ENCODE data around the gene DDR1.
"Not testable (repeated sequence)": the region's sequence is repeated elsewhere in the genome, so short reads cannot be mapped to it uniquely, and the experiment has no call there.

The DDR1 gene

GRCh38 chr6:30889921-30890645 lies 5.8 kb downstream of the DDR1 start:
- in situ Hi-C loops (cut with HindIII; ENCODE audit: low pct_ligation_motif_present, low pct_unique_long_range_greater_than_20kb, low sequenced_read_pairs), result no loop called here
- no peak for DNase-seq

- DNase-seq, result no peak
- in situ Hi-C loops (cut with HindIII; ENCODE audit: low pct_ligation_motif_present, low pct_unique_long_range_greater_than_20kb, low sequenced_read_pairs), result no loop called here
Measured at GRCh38 chr6:30890646-30891449, 6.5 kb downstream of the DDR1 start.

- in situ Hi-C loops (cut with HindIII; ENCODE audit: low pct_ligation_motif_present, low pct_unique_long_range_greater_than_20kb, low sequenced_read_pairs), result no loop called here
- no peak for DNase-seq
Measured at GRCh38 chr6:30891450-30891723, 7.1 kb downstream of the DDR1 start.

- no peak for DNase-seq
- in situ Hi-C loops (cut with HindIII; ENCODE audit: low pct_ligation_motif_present, low pct_unique_long_range_greater_than_20kb, low sequenced_read_pairs), result no loop called here
Measured at GRCh38 chr6:30891816-30892538, 7.7 kb downstream of the DDR1 start.

- DNase-seq, result no peak
- in situ Hi-C loops (cut with HindIII; ENCODE audit: low pct_ligation_motif_present, low pct_unique_long_range_greater_than_20kb, low sequenced_read_pairs), result no loop called here
Measured at GRCh38 chr6:30893001-30893591, 8.8 kb downstream of the DDR1 start.

- in situ Hi-C loops (cut with HindIII; ENCODE audit: low pct_ligation_motif_present, low pct_unique_long_range_greater_than_20kb, low sequenced_read_pairs), result no loop called here
- no peak for DNase-seq
Measured at GRCh38 chr6:30893666-30894065, 9.3 kb downstream of the DDR1 start.

GRCh38 chr6:30894381-30894780 lies 10.1 kb downstream of the DDR1 start:
- no peak for DNase-seq
- in situ Hi-C loops (cut with HindIII; ENCODE audit: low pct_ligation_motif_present, low pct_unique_long_range_greater_than_20kb, low sequenced_read_pairs), result no loop called here

- in situ Hi-C loops (cut with HindIII; ENCODE audit: low pct_ligation_motif_present, low pct_unique_long_range_greater_than_20kb, low sequenced_read_pairs), result no loop called here
- no peak for DNase-seq
Measured at GRCh38 chr6:30894935-30895334, 10.6 kb downstream of the DDR1 start.

- no peak for DNase-seq
- in situ Hi-C loops (cut with HindIII; ENCODE audit: low pct_ligation_motif_present, low pct_unique_long_range_greater_than_20kb, low sequenced_read_pairs), result no loop called here
Measured at GRCh38 chr6:30895343-30895742, 11.0 kb downstream of the DDR1 start.

- DNase-seq, result no peak
- in situ Hi-C loops (cut with HindIII; ENCODE audit: low pct_ligation_motif_present, low pct_unique_long_range_greater_than_20kb, low sequenced_read_pairs), result no loop called here
Measured at GRCh38 chr6:30896541-30896940, 12.2 kb downstream of the DDR1 start.

- in situ Hi-C loops (cut with HindIII; ENCODE audit: low pct_ligation_motif_present, low pct_unique_long_range_greater_than_20kb, low sequenced_read_pairs), result no loop called here
- no peak for DNase-seq
Measured at GRCh38 chr6:30897882-30898281, 13.6 kb downstream of the DDR1 start.

GRCh38 chr6:30898750-30899360 lies 14.5 kb downstream of the DDR1 start:
- in situ Hi-C loops (cut with HindIII; ENCODE audit: low pct_ligation_motif_present, low pct_unique_long_range_greater_than_20kb, low sequenced_read_pairs), result no loop called here
- DNase-seq, result no peak

GRCh38 chr6:30900863-30901417 lies 16.6 kb downstream of the DDR1 start:
- no peak for DNase-seq
- in situ Hi-C loops (cut with HindIII; ENCODE audit: low pct_ligation_motif_present, low pct_unique_long_range_greater_than_20kb, low sequenced_read_pairs), result no loop called here

- DNase-seq, result no peak
- in situ Hi-C loops (cut with HindIII; ENCODE audit: low pct_ligation_motif_present, low pct_unique_long_range_greater_than_20kb, low sequenced_read_pairs), result no loop called here
Measured at GRCh38 chr6:30901436-30901835, 17.1 kb downstream of the DDR1 start.

- DNase-seq; in situ Hi-C loops (cut with HindIII; ENCODE audit: low pct_ligation_motif_present, low pct_unique_long_range_greater_than_20kb, low sequenced_read_pairs): not testable (repeated sequence)
Measured at GRCh38 chr6:30902196-30902595, 17.9 kb downstream of the DDR1 start.

- DNase-seq, result no peak
- in situ Hi-C loops (cut with HindIII; ENCODE audit: low pct_ligation_motif_present, low pct_unique_long_range_greater_than_20kb, low sequenced_read_pairs), result no loop called here
Measured at GRCh38 chr6:30902709-30903108, 18.4 kb downstream of the DDR1 start.

GRCh38 chr6:30903236-30903635 lies 18.9 kb downstream of the DDR1 start:
- DNase-seq, result no peak
- in situ Hi-C loops (cut with HindIII; ENCODE audit: low pct_ligation_motif_present, low pct_unique_long_range_greater_than_20kb, low sequenced_read_pairs), result no loop called here

- DNase-seq, result not testable (repeated sequence)
Measured at GRCh38 chr6:30907290-30907757, 23.0 kb downstream of the DDR1 start.

More at GRCh38 chr6:30907290-30907757, 23.0 kb downstream of the DDR1 start:
- in situ Hi-C loops (cut with HindIII; ENCODE audit: low pct_ligation_motif_present, low pct_unique_long_range_greater_than_20kb, low sequenced_read_pairs), result not testable (repeated sequence)

Measured in ACHN (cell line).